ENCODE measurements around the gene UBTF.

Gene UBTF

DNA sequence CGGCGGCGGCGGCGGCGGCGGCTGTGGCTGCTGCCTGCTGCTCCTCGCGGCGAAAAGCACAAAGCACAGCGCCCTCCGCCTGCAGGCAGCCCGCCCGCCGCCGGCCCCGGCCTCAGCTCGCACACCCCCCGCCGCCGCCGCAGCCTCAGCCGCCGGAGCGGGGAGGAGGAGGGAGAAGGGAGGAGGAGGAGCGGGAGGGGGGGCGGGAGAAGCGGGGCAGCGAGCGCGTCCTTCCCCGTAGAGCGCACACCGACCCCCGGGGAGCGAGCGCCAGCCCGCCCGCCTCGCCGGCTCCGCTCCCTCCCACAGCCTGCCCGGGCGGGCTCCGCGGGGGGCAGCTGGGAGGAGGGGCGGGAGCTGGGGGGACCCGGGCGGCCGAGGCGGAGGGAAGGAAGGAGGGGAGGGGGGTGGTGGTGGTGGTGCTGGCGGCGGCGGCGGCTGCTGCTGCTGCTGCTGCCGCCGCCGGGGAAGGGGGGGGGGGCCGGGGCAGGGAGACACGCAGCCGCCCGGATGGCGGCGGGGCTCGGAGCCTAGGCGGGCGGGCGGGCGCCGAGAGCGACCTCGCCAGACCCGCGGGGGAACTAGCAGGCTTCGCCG, at the start of gene UBTF:
Gene UBTF (minus strand): TSS at position 60 of the 597 bp plus-strand sequence. CDS start 1,446 bp downstream, outside the sequence.
- peak; percentile 83 for DNase-seq

DNA sequence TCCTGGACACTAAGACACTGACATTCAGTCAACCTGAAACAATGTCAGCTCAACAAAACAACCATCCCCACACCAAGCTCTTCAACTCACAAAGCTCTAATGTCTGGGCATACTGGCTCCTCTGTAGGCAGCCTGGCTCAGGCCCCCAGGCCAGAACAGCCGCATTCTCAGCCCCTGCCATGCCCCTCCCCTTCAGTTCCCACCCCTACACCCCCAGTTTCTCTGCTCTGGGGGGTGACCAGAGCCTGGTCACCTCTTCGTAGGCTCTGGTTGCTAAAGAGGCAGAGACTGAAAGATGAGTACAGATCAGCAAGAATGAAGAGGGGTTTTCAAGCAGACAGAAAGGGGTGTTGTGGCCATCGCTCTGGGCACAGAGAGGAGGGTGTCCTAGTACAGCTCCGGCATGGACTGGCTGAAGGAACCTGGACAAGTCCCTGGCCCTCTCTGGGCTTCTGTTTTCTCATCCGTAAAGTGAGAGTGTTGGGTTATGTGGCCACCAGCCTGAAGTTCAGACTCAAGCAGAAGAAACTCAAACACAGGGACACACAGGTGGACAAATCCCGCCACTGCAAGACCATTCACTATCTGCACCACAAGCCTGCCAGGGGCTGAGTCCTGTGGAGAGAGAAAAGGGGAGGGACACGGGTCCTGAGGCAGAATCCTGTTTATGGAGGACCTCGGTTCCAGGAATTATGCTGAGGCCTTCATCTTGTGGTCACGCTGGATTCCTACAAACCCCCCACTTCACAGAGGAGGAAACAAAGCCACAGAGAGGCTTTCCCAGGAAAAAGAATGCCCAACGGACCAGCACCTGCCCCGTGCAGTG, 49.4 kb upstream of the UBTF start:
- DNase-seq = no peak

DNA sequence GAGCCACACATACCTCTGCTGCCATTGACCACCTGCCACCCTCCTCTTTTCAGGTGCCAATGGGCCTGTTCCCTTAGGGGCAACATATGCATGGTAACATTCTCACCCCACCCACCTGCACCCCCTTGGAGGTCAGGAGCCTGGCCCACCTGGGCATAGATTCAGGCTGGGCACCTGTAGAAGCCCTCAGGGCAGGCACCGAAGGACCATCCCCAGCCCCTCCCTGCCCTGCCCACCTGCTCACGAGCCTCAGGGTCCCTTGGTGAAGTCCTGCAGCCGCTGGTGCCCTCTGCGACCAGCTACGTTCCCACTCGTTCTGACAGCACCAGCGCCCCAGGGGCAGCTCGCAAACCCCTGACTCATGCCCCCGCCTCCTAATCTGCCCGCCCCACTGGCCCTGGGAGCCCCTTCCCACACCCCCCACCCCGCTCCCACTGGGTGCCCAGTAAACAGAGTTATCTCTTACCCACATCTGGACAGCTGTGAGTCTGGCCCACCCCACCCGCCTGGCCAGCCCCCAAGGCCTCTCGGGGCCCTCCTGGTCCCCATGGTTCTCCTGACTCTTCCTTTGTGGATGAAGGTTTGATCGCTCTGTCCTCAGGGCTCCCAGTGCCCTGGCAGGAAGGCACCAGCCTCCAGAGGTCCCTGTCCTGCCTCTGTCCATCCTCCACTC, 48.5 kb upstream of the UBTF start, which contains the start of gene SLC4A1:
Gene SLC4A1 (minus strand): TSS at position 318 of the 673 bp plus-strand sequence. CDS start 5,269 bp downstream, outside the sequence.
- no peak for DNase-seq

- DNase-seq = no peak
Observed at GRCh38 chr17:44267165-44267455, 47.6 kb upstream of the UBTF start.

GRCh38 chr17:44266402-44267164, 47.1 kb upstream of the UBTF start:
- no peak for DNase-seq

DNA sequence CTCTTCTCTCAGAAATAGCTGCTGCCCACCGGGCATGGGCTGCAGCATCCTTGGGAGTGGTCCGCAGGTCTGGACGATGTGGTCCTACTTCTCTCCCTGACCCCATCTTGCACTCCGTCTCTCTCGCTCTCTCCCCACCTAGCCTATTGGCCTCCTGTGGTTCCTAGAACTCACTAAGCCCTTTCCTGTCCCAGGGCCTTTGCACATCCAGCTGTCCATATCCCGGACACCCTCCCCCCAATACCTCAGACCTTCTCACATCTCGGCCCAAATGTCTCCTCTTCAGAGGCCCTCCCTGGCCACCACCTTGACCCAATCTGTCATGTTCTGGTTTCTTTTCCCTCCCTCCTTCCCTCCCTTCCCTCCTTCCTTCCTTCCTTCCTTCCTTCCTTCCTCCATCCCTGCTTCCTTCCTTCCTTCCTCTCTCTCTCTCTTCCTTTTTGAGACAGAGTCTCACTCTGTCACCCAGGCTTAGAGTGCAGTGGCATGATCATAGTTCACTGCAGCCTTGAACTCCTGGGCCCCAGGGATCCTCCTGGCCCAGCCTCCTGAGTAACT, 43.9 kb upstream of the UBTF start:
- no peak for DNase-seq

GRCh38 chr17:44262654-44263225, 43.3 kb upstream of the UBTF start:
- no peak for DNase-seq

DNA sequence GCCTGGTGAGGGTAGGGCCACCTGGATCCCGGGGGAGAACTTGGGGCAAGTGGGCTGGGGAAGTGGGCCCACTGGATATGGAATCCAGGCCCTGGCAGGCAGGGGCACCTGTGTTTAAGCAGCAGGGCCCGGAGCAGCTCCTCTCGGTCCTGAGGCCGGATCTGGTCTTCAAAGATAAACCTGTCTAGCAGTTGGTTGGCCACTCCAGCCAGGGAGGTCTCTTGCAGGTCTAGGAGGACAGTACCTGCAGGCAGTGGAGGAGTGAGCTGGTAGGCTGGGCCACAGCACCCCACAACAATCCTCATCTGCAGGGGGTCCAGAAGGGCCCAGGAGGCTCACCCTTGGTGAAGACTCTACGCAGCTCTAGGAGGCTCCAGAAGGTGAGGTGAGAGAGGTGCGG, 40.8 kb upstream of the UBTF start:
- no peak for DNase-seq

- DNase-seq = no peak
Observed at GRCh38 chr17:44258811-44259351, 39.4 kb upstream of the UBTF start.

DNA sequence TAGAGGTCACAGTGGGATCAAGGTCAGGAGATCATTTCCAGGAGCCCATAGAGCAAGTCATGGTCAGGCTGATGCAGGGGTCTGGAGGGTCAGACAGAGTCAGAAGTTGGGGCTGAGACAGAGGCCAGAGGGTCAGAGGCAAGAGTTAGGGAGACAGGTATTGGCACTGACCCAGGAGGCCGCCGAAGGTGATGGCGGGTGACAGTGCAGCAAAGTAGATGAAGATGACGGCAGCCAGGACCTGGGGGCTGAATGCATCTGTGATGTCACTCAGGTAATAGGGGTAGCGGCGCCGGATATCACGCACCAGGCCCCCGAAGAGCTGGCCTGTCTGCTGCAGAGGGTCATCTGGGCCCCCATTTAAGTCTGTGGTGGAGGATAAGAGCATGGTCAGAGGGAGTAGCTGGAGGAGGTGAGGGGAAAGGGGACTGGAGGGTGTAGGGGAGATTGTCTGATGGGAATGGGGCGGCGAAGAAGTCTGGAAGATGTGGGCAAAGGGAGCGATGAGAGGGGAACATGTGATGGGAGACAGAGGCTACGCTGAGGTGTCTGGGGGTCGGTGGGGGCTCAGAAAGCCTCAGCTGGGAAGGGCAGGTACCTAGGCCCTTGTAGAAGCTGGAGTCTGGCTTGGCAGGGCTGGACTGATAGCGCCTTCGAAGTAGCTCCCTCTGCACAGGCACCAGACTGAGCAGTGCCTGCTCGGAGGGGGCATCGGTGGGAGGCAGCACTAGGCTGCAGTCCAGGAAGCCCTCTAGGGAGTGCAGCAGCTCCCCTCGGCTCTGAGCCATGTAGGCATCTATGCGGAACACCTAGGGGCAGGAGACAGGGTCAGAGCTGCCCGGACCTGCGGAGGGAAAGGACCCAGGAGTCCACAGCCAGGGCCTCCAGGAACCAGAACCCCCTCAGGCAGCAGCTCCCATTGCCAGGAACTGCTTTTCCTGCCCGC, 38.6 kb upstream of the UBTF start:
- DNase-seq = no peak

- DNase-seq = no peak
Observed at GRCh38 chr17:44256671-44257070, 37.2 kb upstream of the UBTF start.

GRCh38 chr17:44255915-44256314, 36.4 kb upstream of the UBTF start:
- no peak for DNase-seq

DNA sequence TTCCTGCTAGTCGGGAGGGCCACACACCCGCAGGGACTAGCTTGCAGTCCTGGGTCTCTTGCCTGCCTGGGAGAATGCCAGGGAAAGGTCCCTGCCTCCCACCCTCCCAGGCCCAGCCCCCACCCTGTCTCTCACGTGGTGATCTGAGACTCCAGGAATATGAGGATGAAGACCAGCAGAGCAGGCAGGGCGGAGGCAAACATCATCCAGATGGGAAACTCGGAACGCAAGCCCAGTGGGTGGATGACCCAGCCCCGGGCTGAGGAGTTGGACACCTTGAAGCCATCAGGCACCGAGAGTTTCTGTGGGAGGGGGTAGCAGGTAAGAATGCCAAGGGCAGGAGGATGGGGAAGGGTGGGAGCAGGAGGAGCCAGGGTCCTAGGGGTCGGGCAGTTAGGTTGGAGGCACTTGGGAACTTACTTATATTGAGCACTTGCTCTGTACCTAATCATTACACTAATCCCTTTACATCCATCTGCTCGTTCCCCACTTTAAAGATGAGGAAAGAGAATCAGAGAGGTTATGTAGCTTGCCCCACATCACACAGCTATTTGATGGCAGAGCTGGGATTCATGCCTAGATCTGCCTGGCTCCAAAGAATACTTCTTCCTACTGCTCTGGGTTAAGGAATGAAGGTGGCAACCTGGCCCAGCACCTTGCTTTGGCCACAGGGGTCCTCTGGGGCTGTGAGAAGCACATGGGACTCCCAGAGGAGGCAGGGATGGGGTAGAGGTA, 35.1 kb upstream of the UBTF start:
- no peak for DNase-seq

GRCh38 chr17:44253006-44253405, 33.5 kb upstream of the UBTF start:
- DNase-seq = no peak

GRCh38 chr17:44251062-44251461, 31.6 kb upstream of the UBTF start:
- no peak for DNase-seq

DNA sequence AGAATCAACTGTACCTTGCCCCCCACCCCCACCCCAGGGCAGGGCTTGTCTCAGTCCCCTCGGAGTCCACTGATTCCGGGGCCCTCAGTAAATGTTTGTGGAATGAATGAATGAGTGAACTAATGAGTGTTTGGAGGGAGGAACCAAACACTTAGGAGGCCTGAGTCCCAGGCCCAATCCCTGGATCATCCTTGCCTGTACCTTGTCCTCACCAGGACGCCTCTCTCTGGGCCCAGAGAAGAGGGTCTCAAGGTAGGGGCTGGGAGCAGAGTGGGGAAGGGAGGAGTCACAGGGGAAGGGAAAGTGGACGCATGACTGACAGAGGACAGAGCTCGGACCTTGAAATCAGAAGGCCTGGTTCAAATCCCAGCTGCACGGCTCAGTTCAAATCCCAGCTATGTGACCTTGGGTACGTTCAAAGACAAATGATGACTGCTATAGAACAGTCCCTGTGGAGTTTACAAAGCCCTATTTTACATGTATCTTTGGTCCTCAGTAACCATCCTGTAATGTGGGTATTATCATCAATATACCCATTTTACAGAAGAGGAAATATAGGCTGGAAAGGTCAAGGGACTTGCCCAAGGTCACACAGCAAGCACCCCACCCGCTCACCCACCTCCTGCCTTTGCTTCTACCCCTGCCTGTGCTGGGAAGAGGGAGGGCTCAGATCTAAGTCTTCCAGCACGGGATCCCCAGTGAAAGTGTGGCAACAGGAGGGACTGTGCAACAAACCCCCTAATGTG, 30.2 kb upstream of the UBTF start:
- DNase-seq = no peak

GRCh38 chr17:44247876-44248736, 28.6 kb upstream of the UBTF start:
- no peak for DNase-seq

DNA sequence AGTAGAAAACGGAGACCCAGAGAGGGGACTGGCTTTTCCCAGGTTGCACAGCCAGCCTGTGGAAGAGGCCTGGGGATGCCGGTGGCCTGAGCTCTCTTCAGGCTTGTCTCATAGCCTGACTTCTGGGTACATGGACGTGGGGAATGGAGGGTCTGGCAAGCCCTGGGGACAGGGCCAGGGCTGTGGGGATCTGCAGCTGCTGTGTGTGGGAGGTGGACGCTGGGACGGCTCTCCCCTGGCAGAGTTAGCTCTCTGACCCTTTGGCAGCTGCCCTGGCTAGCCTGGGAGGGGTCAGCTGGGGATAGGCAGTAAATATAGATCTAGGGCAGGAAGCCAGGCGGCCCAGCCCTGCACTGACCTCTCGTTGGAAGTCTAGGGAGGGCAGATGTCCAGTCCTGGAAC, 28.0 kb upstream of the UBTF start:
- DNase-seq = no peak
